Neural crest cell (in vitro differentiated cells): ENCODE data around the gene FADS2. TPM values are rescaled to one million over a fixed set of nuclear protein-coding genes. Genes with fewer than 3 reads are reported as not detected.

Experiments
- DNase-seq: peaks from one replicate; pipeline ENCODE4 v3.0.0; 2021; ENCODE audit warnings: low read depth, mixed read lengths, low spot score
- H3K27ac Mint-ChIP-seq: one replicate; pipeline ENCODE4 v1.8.0; 2021; ENCODE audit warnings: mild to moderate bottlenecking, mixed read lengths; ENCODE audit not compliant: unreplicated experiment
- H3K27me3 Mint-ChIP-seq: 2 replicates; pipeline ENCODE4 v1.8.0; 2021; ENCODE audit warnings: low read depth, mild to moderate bottlenecking, mixed read lengths
- H3K36me3 Mint-ChIP-seq: 2 replicates; pipeline ENCODE4 v1.8.0; 2021; ENCODE audit warnings: low read depth, mild to moderate bottlenecking, mixed read lengths
- H3K4me1 Mint-ChIP-seq: 2 replicates; pipeline ENCODE4 v1.8.0; 2021; ENCODE audit warnings: mixed read lengths
- H3K4me3 Mint-ChIP-seq: one replicate; pipeline ENCODE4 v1.8.0; 2021; ENCODE audit warnings: mild to moderate bottlenecking, mixed read lengths
- H3K9me3 Mint-ChIP-seq: 2 replicates; pipeline ENCODE4 v1.8.0; 2021; ENCODE audit warnings: mixed read lengths
- CTCF ChIP-seq: fragments of 200-600 bp; sonication (generic); conservative IDR thresholded peaks from 2 replicates; pipeline ENCODE4 v1.5.0; 2021; ENCODE audit warnings: antibody characterized with exemption, mild to moderate bottlenecking
- total RNA-seq: library from RNA; stranded (reverse); gene quantifications from 2 replicates; pipeline ENCODE4 v1.2.1, GENCODE V29; 2021

FADS2 gene
- total RNA-seq, 1 donor from 2014 or later: 976 TPM

DNA sequence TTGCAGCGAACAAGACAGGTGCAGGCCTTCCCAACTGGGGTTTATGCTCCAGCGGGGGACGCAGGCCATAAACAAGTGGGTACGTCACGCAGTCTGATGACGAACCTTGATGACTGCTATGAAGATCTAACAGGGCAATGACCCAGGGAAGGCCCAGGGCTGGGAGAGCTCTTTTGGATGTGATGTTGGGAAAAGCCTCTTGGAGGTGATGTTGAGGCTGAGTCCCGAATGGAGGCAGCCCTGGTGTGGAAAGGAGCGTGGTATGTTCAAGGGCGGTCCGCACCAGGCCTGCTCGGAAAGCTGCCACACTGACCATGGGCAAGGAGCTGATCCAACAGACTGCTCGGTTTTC lies 5.8 kb downstream of the FADS2 start:
- Mint-ChIP-seq H3K27ac (peak overlapping the region; percentile 98), H3K4me1 (peaks cover 73% of the 10 kb centered on the region), H3K36me3 (peaks cover 19% of the 10 kb centered on the region), H3K27me3 (no peaks in the 10 kb centered on the region), H3K4me3 (peak overlapping the region; percentile 89), H3K9me3 (no peaks in the 10 kb centered on the region)
- TF ChIP-seq CTCF: no peak
- no peak for DNase-seq

GRCh38 chr11:61834278-61835048 lies 6.4 kb downstream of the FADS2 start:
- no peaks in the 10 kb centered on the region for H3K9me3 Mint-ChIP-seq
- H3K36me3 Mint-ChIP-seq: peaks cover 24% of the 10 kb centered on the region
- peak overlapping the region; percentile 89 for H3K4me3 Mint-ChIP-seq
- H3K27me3 Mint-ChIP-seq: no peaks in the 10 kb centered on the region
- no peak for TF ChIP-seq CTCF
- H3K4me1 Mint-ChIP-seq: peaks cover 71% of the 10 kb centered on the region
- DNase-seq: peak; percentile 48
- peak overlapping the region; percentile 98 for H3K27ac Mint-ChIP-seq

DNA sequence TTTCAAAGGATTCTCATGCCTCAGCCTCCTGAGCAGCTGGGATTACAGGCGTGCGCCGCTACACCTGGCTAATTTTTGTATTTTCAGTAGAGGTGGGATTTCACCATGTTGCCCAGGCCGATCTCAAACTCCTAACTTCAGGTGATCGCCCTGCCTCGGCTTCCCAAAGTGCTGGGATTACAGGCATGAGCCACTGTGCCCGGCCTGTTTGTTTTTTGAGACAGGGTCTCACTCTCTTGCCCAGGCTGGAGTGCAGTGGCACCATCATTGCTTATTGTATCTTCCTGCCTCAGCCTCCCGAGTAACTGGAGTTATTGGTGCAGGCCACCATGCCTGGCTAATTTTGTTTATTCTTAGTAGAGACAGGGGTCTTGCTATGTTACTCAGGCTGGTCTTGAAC lies 8.1 kb downstream of the FADS2 start:
- no peak for DNase-seq
- Mint-ChIP-seq H3K36me3 (peaks cover 32% of the 10 kb centered on the region), H3K9me3 (no peaks in the 10 kb centered on the region), H3K27ac (no peak overlapping the region), H3K27me3 (no peaks in the 10 kb centered on the region), H3K4me3 (peak overlapping the region; percentile 11), H3K4me1 (peaks cover 56% of the 10 kb centered on the region)
- TF ChIP-seq CTCF: no peak

DNA sequence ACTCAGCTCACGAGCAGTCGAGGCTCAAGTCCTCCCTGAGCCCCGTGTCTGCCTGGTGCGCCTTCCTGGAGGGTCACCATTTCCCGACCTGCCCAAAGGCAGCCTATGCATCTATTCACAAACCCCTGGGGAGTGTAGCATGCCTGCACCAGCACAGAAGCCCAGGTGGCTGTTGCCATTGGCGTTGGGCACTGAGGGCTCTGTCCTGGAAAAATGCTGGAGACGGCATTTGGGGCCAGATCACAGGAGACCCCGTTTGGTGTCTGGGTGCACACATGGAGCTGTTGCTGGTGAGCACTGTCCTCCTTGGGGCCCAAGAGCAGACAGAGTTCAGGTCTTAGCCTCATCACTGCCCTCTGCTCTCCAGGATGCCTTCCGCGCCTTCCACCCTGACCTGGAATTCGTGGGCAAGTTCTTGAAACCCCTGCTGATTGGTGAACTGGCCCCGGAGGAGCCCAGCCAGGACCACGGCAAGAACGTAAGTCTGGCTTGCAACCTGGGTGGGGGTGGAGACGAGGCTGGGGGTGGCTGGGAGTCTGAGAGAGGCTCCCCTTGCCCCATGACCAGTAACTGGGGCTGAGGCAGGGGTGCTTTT lies 9.4 kb downstream of the FADS2 start:
- Mint-ChIP-seq H3K4me1 (peaks cover 51% of the 10 kb centered on the region), H3K36me3 (peaks cover 42% of the 10 kb centered on the region), H3K27ac (no peak overlapping the region), H3K9me3 (no peaks in the 10 kb centered on the region), H3K27me3 (no peaks in the 10 kb centered on the region), H3K4me3 (no peak overlapping the region)
- no peak for DNase-seq
- TF ChIP-seq CTCF: no peak

DNA sequence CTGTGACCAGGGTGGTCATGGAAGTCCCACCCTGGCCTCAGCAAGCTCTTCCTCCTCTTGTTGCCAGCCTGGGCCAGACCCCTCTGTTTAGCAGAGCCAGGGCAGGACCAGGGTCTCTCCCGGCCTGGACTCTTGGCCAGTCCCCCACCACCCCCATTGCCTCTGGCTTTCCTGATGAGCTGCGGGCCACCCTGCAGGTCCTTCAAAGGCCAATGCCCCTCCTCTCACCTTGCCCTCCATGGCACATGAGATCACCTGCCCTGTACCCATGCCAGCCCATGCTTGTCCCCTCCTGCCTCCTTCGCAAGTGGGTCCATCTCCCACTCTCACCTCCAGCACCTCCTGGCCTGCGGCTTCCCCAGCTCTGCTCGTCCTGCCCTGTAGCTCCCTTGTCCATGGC lies 10.4 kb downstream of the FADS2 start:
- Mint-ChIP-seq H3K27me3 (no peaks in the 10 kb centered on the region), H3K27ac (peak overlapping the region; percentile 78), H3K4me3 (peak overlapping the region; percentile 28), H3K4me1 (peaks cover 44% of the 10 kb centered on the region), H3K36me3 (peaks cover 41% of the 10 kb centered on the region), H3K9me3 (no peaks in the 10 kb centered on the region)
- no peak for TF ChIP-seq CTCF
- DNase-seq: no peak
